Measurements from ENCODE around the gene ZNF407.

DNA sequence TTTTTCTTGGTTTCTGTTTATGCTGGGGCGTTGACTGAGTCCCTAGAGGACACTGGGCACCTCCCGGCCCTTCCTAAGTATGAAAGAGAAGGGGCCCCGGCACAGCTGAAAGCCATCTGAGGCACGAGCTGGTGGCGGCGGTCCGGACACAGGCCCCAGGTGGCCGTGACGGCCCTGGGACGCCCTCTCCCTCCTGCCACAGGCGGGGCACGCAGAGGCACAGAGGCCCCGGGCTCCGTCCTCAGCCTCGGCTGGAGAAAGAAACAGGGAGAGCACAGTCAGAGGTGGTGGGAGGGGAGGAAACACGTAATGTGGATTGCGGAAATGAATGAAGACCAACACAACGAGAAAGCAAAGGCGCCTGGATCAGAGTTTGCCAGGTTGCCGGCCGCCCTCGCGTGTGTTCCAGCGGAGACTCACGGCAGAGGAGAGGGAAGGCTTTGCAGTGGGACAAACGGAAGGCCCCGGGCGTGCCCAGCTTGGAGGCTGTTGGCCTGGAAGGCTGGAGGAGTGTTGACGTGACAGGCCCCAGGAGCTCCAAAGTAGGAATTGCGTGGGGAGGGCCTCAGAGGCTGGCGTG is 492.2 kb downstream of the ZNF407 start:
- TF ChIP-seq EP300 (IDR thresholded peaks at IDR 0.05; ENCODE audit: borderline replicate concordance): no peak
- no peak for TF ChIP-seq YY1 (IDR thresholded peaks at IDR 0.05; ENCODE audit: low read depth)
- no peak for TF ChIP-seq RAD21 (IDR thresholded peaks at IDR 0.05; ENCODE audit: low read depth)
- TF ChIP-seq FOXM1 (IDR thresholded peaks at IDR 0.05; ENCODE audit: borderline replicate concordance, low read depth): no peak

Measured in Ishikawa (cell line).